H1 (cell line): Measurements from ENCODE around the gene RAD51B.

Experiments
- CREB1 ChIP-seq: IDR thresholded peaks from 2 replicates; pipeline ENCODE4 v1.6.1; 2012; ENCODE audit warnings: inconsistent platforms
- EP300 ChIP-seq, 2 experiments: IDR thresholded peaks; 1 replicate in 1 of 2; 2 replicates in 1 of 2; pipeline ENCODE4 v1.6.1; 2011 to 2012; ENCODE audit warnings: low read depth in 2 of 2, low read length in 2 of 2, mild to moderate bottlenecking in 2 of 2, borderline replicate concordance in 1 of 2, inconsistent platforms in 1 of 2, moderate library complexity in 1 of 2

DNA sequence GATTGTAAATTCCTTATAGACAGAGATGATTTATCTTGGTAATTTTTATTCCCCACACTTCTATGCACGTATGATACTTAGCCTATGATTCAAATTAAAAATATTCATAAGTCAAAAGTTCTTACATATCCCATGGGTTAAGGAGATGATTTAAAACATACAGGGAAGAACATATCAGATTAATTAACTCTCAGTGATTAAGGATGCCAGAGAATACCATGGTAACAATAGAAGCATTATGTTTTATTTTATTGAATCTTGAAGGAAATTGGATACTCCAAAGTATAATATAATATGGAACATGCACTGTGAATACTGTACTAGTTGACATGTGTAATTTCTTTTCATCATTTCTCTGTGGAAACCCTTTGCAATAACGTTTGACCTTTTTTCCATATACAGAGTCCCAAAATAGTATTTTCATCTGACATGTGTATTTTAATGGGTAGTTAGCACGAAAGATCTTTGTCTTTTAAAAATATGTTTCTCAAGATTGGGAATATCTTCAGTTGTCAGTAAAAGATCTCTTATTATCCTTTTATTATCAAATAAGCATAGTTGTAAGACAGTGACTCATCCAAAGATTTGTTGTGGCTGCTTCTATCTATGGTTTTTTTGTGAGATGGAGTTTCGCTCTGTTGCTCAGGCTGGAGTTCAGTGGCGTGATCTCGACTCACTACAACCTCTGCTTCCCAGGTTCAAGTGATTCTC lies 166.7 kb downstream of the RAD51B start:
- TF ChIP-seq CREB1: no peak
- TF ChIP-seq EP300 (IDR thresholded peaks at IDR 0.05; ENCODE audit: borderline replicate concordance in 1 of 2, low read depth in 2 of 2, low read length in 2 of 2): no peak
